B cell (primary cell): ENCODE results near the gene CACNA1A.

Experiments used
- EZH2 ChIP-seq: IDR thresholded peaks from 2 replicates; pipeline ENCODE4 v1.6.1; 2012; ENCODE audit warnings: borderline replicate concordance, low read depth, mild to moderate bottlenecking, moderate library complexity, low read length; ENCODE audit not compliant: insufficient read depth, poor library complexity, severe bottlenecking
- TF ChIP-seq, protein P1 (sequence below): fragments of 200-600 bp; IDR thresholded peaks from one replicate; pipeline ENCODE4 v1.8.0; 2022; ENCODE audit warnings: antibody characterized with exemption, mild to moderate bottlenecking

DNA sequence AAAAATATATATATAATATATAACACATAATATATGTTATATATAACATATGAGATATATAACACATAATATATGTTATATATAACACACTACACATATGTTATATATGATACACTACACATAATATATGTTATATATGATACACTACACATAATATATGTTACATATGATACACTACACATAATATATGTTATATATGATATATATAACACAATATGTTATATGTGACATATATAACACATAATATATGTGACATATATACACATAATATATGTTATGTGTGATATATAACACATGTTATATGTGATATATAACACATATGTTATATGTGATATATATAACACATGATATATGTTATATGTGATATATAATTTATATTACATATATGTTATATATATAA lies 129.7 kb downstream of the CACNA1A start:
- TF ChIP-seq, protein P1, sequence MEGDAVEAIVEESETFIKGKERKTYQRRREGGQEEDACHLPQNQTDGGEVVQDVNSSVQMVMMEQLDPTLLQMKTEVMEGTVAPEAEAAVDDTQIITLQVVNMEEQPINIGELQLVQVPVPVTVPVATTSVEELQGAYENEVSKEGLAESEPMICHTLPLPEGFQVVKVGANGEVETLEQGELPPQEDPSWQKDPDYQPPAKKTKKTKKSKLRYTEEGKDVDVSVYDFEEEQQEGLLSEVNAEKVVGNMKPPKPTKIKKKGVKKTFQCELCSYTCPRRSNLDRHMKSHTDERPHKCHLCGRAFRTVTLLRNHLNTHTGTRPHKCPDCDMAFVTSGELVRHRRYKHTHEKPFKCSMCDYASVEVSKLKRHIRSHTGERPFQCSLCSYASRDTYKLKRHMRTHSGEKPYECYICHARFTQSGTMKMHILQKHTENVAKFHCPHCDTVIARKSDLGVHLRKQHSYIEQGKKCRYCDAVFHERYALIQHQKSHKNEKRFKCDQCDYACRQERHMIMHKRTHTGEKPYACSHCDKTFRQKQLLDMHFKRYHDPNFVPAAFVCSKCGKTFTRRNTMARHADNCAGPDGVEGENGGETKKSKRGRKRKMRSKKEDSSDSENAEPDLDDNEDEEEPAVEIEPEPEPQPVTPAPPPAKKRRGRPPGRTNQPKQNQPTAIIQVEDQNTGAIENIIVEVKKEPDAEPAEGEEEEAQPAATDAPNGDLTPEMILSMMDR, result no peak
- no peak for TF ChIP-seq EZH2
